ENCODE measurements around the gene VPS13D.

Gene VPS13D

DNA sequence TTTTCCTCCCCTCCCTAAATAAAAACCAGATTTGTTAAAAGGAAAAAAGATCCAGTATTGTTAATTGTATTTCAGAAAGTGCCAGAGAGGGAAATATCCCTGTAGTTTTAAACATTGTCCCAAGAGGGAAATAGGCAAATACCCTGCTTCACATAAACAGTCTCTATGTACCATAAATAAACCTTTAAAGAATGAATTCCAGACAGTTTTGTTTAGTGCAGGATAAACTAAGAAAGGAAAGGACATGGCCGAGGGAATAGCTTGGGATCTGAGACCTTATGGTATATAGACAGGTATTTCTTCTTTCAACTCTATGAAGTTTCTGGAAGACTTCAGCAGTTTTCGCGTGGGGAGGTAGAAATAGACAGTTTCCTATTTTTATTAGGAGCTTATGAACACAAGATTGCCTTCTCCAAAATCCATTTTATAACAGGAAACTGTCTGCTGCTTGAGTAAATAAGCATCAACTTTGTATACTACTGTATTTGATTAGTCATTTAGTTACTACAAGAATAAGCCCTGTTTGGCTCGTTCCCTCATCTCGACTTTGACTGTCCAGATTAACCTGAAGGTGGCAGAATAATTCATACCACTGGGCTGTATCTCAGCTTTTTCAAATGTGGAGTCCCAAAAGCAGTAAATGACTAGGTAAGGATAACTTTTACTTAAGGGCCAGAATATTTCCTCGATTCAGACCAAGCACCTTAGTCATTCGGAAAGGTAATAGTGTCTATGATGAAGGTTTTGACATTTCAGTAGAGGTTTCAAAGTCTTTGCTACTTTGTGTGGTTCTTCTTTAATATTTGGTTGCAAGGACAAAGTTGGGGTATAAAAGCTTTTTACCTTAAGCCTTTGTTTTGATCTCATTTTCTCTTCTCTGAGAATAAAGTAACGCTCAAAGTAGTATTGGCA, 177.5 kb downstream of the VPS13D start:
- H3K9me3 ChIP-seq (ENCODE audit: low read length): peaks cover 11% of the 10 kb centered on the region
- H3K4me3 ChIP-seq (ENCODE audit: low read length): no peak overlapping the region
- no peak overlapping the region for H2AFZ ChIP-seq (ENCODE audit: low read depth, low read length)
- peaks cover 27% of the 10 kb centered on the region for H3K36me3 ChIP-seq (ENCODE audit: insufficient read depth, low read length)
- peaks cover 18% of the 10 kb centered on the region for H3K4me1 ChIP-seq (ENCODE audit: insufficient read depth, low read length)
- H3K27me3 ChIP-seq (ENCODE audit: insufficient read depth, low read length): no peaks in the 10 kb centered on the region

DNA sequence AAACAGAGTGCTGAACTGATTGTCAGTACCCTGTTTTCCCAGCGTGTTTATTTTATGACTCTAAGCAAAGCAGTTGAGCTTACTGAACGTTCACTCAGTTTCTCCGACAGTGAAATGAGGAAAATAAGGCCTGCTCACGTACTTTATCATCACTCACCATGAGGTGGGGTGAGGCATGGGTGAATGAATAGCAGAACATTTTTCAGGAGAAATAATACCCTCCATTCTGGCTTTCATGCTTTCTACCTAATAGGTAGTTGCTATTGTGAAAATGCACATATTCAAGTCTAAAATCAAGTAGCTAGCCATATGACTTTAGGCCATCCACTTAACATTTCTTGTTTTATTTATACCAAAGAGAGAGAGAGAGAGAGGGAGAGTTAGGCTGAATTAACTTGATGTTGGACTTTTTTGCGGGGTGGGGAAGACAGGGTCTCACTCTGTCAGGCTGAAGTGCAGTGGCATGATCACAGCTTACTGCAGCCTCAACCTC, 178.2 kb downstream of the VPS13D start:
- Histone ChIP-seq H3K4me3 (ENCODE audit: low read length) (no peak overlapping the region), H2AFZ (ENCODE audit: low read depth, low read length) (no peak overlapping the region), H3K36me3 (ENCODE audit: insufficient read depth, low read length) (peaks cover 25% of the 10 kb centered on the region), H3K4me1 (ENCODE audit: insufficient read depth, low read length) (peaks cover 17% of the 10 kb centered on the region), H3K9me3 (ENCODE audit: low read length) (peaks cover 11% of the 10 kb centered on the region), H3K27me3 (ENCODE audit: insufficient read depth, low read length) (no peaks in the 10 kb centered on the region)

DNA sequence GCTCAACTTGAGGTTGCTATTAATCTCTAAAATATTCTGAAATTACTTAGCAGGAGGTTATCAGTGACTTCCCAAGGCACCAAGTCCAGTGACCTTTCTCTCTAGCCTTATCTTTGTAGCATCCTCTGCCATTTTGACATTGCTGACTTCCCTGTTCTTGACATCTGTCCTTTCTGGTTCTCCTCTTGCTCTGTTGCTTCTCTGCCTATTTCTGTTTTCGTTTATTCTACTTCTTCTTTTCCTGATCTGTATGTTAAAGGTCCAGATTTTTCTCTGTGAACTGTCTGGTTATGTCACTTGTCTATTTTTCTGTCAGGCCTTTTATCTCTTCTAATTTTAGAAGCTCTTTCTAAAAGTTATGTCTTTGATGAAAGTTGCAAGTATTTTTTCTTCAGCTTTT, 178.8 kb downstream of the VPS13D start:
- no peak overlapping the region for H2AFZ ChIP-seq (ENCODE audit: low read depth, low read length)
- H3K27me3 ChIP-seq (ENCODE audit: insufficient read depth, low read length): no peaks in the 10 kb centered on the region
- H3K4me3 ChIP-seq (ENCODE audit: low read length): no peak overlapping the region
- peaks cover 11% of the 10 kb centered on the region for H3K9me3 ChIP-seq (ENCODE audit: low read length)
- peaks cover 17% of the 10 kb centered on the region for H3K4me1 ChIP-seq (ENCODE audit: insufficient read depth, low read length)
- peaks cover 20% of the 10 kb centered on the region for H3K36me3 ChIP-seq (ENCODE audit: insufficient read depth, low read length)

DNA sequence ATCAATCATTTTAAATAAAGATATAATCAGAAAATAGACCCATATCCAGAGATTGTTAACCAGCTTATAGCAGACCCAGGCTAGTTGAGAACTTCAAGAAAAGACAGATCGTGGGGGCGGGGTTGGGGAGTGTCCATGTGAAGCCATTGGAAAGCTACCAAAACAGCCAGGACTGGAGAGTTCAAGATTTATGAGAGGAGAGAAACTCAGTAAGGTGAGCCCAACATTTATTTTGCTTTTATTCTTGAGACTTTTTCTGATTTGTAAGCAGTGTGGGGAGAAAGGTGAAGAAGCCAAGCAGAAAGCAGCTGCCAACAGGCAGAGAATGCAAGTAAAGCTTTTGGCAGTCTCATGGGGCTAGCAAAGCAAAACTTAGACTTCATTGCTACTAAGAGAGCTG, 179.9 kb downstream of the VPS13D start:
- H3K9me3 ChIP-seq (ENCODE audit: low read length): peaks cover 11% of the 10 kb centered on the region
- H3K36me3 ChIP-seq (ENCODE audit: insufficient read depth, low read length): peaks cover 10% of the 10 kb centered on the region
- H3K4me3 ChIP-seq (ENCODE audit: low read length): no peak overlapping the region
- peaks cover 17% of the 10 kb centered on the region for H3K4me1 ChIP-seq (ENCODE audit: insufficient read depth, low read length)
- H3K27me3 ChIP-seq (ENCODE audit: insufficient read depth, low read length): no peaks in the 10 kb centered on the region
- H2AFZ ChIP-seq (ENCODE audit: low read depth, low read length): no peak overlapping the region

DNA sequence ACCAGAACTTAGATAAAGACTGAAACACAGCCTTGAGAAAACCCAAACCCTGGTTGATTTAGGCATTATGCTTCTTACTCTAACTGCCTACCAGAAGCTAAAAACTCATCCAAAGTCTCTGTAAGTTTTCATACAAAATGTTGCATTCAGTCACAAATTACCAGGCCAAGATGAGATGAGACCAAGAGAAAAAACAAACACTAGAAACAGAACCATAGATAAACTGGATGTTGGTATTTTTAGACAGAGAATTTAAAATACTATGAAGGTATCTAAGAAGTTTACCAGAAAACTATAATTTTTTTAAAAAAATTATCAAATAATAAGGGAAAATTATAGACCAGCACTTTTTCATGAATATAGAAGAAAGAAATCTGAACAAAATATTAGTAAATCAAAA, 180.5 kb downstream of the VPS13D start:
- peaks cover 11% of the 10 kb centered on the region for H3K9me3 ChIP-seq (ENCODE audit: low read length)
- no peak overlapping the region for H2AFZ ChIP-seq (ENCODE audit: low read depth, low read length)
- no peaks in the 10 kb centered on the region for H3K27me3 ChIP-seq (ENCODE audit: insufficient read depth, low read length)
- peaks cover 17% of the 10 kb centered on the region for H3K4me1 ChIP-seq (ENCODE audit: insufficient read depth, low read length)
- H3K36me3 ChIP-seq (ENCODE audit: insufficient read depth, low read length): peaks cover 7% of the 10 kb centered on the region
- no peak overlapping the region for H3K4me3 ChIP-seq (ENCODE audit: low read length)

DNA sequence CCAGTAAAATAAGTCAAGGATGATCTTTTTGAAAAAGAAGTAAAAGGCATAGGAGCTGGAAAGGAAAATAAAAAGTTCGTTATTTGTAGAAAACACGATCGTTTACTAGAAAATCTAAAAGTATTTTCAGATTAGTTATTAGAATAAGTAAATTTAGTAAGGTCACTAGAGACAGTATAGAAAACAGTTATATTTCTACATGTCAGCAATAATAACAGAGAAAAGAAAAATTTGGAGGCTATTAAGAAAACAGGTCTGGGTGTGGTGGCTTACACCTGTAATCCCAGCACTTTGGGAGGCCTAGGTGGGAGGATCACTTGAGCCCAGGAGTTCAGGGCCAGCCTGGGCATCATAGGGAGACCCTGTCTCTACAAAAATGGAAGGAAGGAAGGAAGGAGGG, 181.3 kb downstream of the VPS13D start:
- Histone ChIP-seq H3K27me3 (ENCODE audit: insufficient read depth, low read length) (no peaks in the 10 kb centered on the region), H2AFZ (ENCODE audit: low read depth, low read length) (no peak overlapping the region), H3K4me3 (ENCODE audit: low read length) (no peak overlapping the region), H3K9me3 (ENCODE audit: low read length) (peaks cover 11% of the 10 kb centered on the region), H3K4me1 (ENCODE audit: insufficient read depth, low read length) (peaks cover 11% of the 10 kb centered on the region), H3K36me3 (ENCODE audit: insufficient read depth, low read length) (peaks cover 13% of the 10 kb centered on the region)

DNA sequence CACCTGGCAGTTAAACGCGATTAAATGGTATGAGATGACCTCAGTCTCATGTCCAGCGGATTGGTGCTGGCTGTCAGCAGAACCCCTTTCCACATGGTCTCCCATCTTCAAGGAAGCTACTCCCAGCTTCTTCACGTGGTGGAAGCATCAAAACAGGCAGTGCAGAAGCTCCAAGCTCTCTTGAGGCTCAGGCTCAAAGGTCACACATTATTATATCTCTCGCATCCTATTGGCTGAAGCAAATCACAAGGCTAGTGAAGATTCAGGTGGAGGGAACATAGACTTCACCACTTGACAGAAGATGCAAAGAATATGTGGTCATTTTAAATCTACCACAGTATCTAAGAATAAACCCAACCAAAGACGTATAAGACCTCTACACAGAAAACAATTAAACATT, 181.9 kb downstream of the VPS13D start:
- no peak overlapping the region for H2AFZ ChIP-seq (ENCODE audit: low read depth, low read length)
- H3K27me3 ChIP-seq (ENCODE audit: insufficient read depth, low read length): no peaks in the 10 kb centered on the region
- H3K9me3 ChIP-seq (ENCODE audit: low read length): peaks cover 11% of the 10 kb centered on the region
- H3K4me3 ChIP-seq (ENCODE audit: low read length): no peak overlapping the region
- peaks cover 5% of the 10 kb centered on the region for H3K4me1 ChIP-seq (ENCODE audit: insufficient read depth, low read length)
- H3K36me3 ChIP-seq (ENCODE audit: insufficient read depth, low read length): peaks cover 17% of the 10 kb centered on the region

DNA sequence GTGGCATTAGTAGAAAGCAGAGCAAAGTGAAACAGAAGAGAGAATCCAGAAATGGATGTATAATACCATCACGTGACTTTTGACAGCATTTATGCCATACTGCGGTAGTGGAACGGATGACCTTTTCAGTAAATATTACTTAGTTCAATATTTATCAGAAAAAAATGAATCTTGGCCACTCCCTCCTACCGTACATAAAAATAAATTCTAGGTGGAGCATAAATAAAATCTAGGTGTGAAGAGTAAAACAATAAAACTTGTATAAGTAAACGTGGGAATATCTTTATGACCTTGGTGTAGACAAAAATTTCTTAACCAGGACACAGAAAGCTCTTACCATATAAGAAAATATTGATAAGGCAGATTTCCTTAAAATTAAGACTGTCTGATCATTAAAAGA, 182.6 kb downstream of the VPS13D start:
- Histone ChIP-seq H3K36me3 (ENCODE audit: insufficient read depth, low read length) (peaks cover 24% of the 10 kb centered on the region), H3K9me3 (ENCODE audit: low read length) (peaks cover 14% of the 10 kb centered on the region), H3K4me1 (ENCODE audit: insufficient read depth, low read length) (no peaks in the 10 kb centered on the region), H3K27me3 (ENCODE audit: insufficient read depth, low read length) (no peaks in the 10 kb centered on the region), H2AFZ (ENCODE audit: low read depth, low read length) (no peak overlapping the region), H3K4me3 (ENCODE audit: low read length) (no peak overlapping the region)

DNA sequence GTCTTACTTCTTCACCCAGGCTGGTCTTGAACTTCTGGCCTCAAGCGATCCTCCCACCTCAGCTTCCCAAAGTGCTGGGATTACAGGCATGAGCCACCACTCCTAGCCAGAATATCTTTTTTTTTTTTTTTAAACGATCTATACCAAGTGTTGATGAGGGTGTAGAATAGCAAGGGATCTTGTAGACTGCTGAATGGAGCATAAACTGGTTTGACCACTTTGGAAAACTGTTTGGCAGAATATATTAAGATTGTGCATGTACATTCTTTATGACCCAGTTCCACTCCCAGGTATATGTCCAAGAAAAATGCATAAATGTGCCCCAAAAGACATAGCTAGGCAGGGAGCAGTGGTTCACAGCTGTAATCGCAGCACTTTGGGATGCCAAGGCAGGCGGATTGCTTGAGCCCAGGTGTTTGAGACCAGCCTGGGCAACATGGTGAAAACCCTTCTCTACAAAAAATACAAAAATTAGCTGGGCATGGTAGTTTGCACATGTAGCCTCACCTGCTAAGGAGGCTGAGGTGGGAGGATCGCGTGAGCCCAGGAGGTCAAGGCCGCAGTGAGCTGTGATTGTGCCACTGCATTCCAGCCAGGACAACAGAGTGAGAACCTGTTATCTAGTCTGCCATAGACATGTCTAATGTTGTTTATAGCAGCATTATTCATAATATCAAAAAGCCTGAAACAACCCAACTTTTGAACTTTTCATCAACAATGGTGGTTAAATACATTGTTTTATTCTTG, 184.0 kb downstream of the VPS13D start:
- peaks cover 14% of the 10 kb centered on the region for H3K9me3 ChIP-seq (ENCODE audit: low read length)
- H3K4me3 ChIP-seq (ENCODE audit: low read length): no peak overlapping the region
- no peaks in the 10 kb centered on the region for H3K27me3 ChIP-seq (ENCODE audit: insufficient read depth, low read length)
- no peaks in the 10 kb centered on the region for H3K4me1 ChIP-seq (ENCODE audit: insufficient read depth, low read length)
- H3K36me3 ChIP-seq (ENCODE audit: insufficient read depth, low read length): peaks cover 26% of the 10 kb centered on the region
- no peak overlapping the region for H2AFZ ChIP-seq (ENCODE audit: low read depth, low read length)

GRCh38 chr1:12414444-12415018, 184.7 kb downstream of the VPS13D start:
- H3K4me3 ChIP-seq (ENCODE audit: low read length): no peak overlapping the region
- H3K9me3 ChIP-seq (ENCODE audit: low read length): peaks cover 14% of the 10 kb centered on the region
- no peaks in the 10 kb centered on the region for H3K4me1 ChIP-seq (ENCODE audit: insufficient read depth, low read length)
- peaks cover 29% of the 10 kb centered on the region for H3K36me3 ChIP-seq (ENCODE audit: insufficient read depth, low read length)
- H3K27me3 ChIP-seq (ENCODE audit: insufficient read depth, low read length): no peaks in the 10 kb centered on the region
- H2AFZ ChIP-seq (ENCODE audit: low read depth, low read length): no peak overlapping the region

- Histone ChIP-seq H3K4me3 (ENCODE audit: low read length) (no peak overlapping the region), H2AFZ (ENCODE audit: low read depth, low read length) (no peak overlapping the region), H3K36me3 (ENCODE audit: insufficient read depth, low read length) (peaks cover 31% of the 10 kb centered on the region), H3K9me3 (ENCODE audit: low read length) (peaks cover 10% of the 10 kb centered on the region), H3K4me1 (ENCODE audit: insufficient read depth, low read length) (no peaks in the 10 kb centered on the region), H3K27me3 (ENCODE audit: insufficient read depth, low read length) (no peaks in the 10 kb centered on the region)
Measured at GRCh38 chr1:12415038-12415466, 185.2 kb downstream of the VPS13D start.

- Histone ChIP-seq H3K9me3 (ENCODE audit: low read length) (peaks cover 6% of the 10 kb centered on the region), H3K27me3 (ENCODE audit: insufficient read depth, low read length) (no peaks in the 10 kb centered on the region), H3K4me1 (ENCODE audit: insufficient read depth, low read length) (no peaks in the 10 kb centered on the region), H3K4me3 (ENCODE audit: low read length) (no peak overlapping the region), H2AFZ (ENCODE audit: low read depth, low read length) (no peak overlapping the region), H3K36me3 (ENCODE audit: insufficient read depth, low read length) (peaks cover 28% of the 10 kb centered on the region)
Measured at GRCh38 chr1:12416101-12416500, 186.3 kb downstream of the VPS13D start.

- H3K27me3 ChIP-seq (ENCODE audit: insufficient read depth, low read length): no peaks in the 10 kb centered on the region
- no peak overlapping the region for H2AFZ ChIP-seq (ENCODE audit: low read depth, low read length)
- no peak overlapping the region for H3K4me3 ChIP-seq (ENCODE audit: low read length)
- H3K36me3 ChIP-seq (ENCODE audit: insufficient read depth, low read length): peaks cover 28% of the 10 kb centered on the region
- H3K4me1 ChIP-seq (ENCODE audit: insufficient read depth, low read length): no peaks in the 10 kb centered on the region
- H3K9me3 ChIP-seq (ENCODE audit: low read length): peaks cover 3% of the 10 kb centered on the region
Measured at GRCh38 chr1:12416744-12417143, 186.9 kb downstream of the VPS13D start.
